ENCODE data around the gene PFKFB1.

PFKFB1 gene

GRCh38 chrX:54994099-54994498 lies at the start of gene PFKFB1:
Gene PFKFB1 (minus strand): TSS chrX:54994188. CDS start chrX:54994007, 181 bp downstream.
- Mint-ChIP-seq H3K4me1 (no peaks in the 10 kb centered on the region), H3K36me3 (no peaks in the 10 kb centered on the region), H3K27ac (no peak within 1 kb of the TSS)

GRCh38 chrX:55041514-55041913 lies 47.5 kb upstream of the PFKFB1 start:
- Mint-ChIP-seq H3K36me3 (no peaks in the 10 kb centered on the region), H3K4me3 (no peak overlapping the region), H3K27ac (no peak overlapping the region), H3K4me1 (no peaks in the 10 kb centered on the region), H3K9me3 (no peaks in the 10 kb centered on the region)
- ATAC-seq (no peak), DNase-seq (ENCODE audit: low spot score in 2 of 2) (no peak)

More at GRCh38 chrX:54994099-54994498, at the start of gene PFKFB1:
- Mint-ChIP-seq H3K4me3 (no peak within 1 kb of the TSS), H3K9me3 (no peaks in the 10 kb centered on the region)
- no peak for DNase-seq (ENCODE audit: low spot score in 2 of 2)
- ATAC-seq, result no peak

GRCh38 chrX:55039471-55039870 lies 45.5 kb upstream of the PFKFB1 start:
- ATAC-seq (no peak), DNase-seq (ENCODE audit: low spot score in 2 of 2) (no peak)
- Mint-ChIP-seq H3K9me3 (no peaks in the 10 kb centered on the region), H3K4me3 (no peak overlapping the region), H3K36me3 (no peaks in the 10 kb centered on the region), H3K4me1 (no peaks in the 10 kb centered on the region), H3K27ac (no peak overlapping the region)

GRCh38 chrX:55033429-55033828 lies 39.4 kb upstream of the PFKFB1 start:
- ATAC-seq, result no peak
- no peaks in the 10 kb centered on the region for H3K4me1 Mint-ChIP-seq
- no peak overlapping the region for H3K27ac Mint-ChIP-seq
- no peak overlapping the region for H3K4me3 Mint-ChIP-seq
- no peak for DNase-seq (ENCODE audit: low spot score in 2 of 2)
- no peaks in the 10 kb centered on the region for H3K9me3 Mint-ChIP-seq
- no peaks in the 10 kb centered on the region for H3K36me3 Mint-ChIP-seq

- no peak for DNase-seq (ENCODE audit: low spot score in 2 of 2)
- ATAC-seq, result no peak
- Mint-ChIP-seq H3K36me3 (no peaks in the 10 kb centered on the region), H3K4me3 (no peak within 1 kb of the TSS), H3K9me3 (no peaks in the 10 kb centered on the region), H3K27ac (no peak within 1 kb of the TSS), H3K4me1 (no peaks in the 10 kb centered on the region)
Observed at GRCh38 chrX:55030271-55031205, 36.5 kb upstream of the PFKFB1 start, which contains the start of gene ALAS2. Gene ALAS2 (minus strand): TSS chrX:55030977. CDS start chrX:55026000, 4,977 bp downstream.

GRCh38 chrX:55029291-55029690 lies 35.3 kb upstream of the PFKFB1 start:
- ATAC-seq (no peak), DNase-seq (ENCODE audit: low spot score in 2 of 2) (no peak)
- no peaks in the 10 kb centered on the region for H3K4me1 Mint-ChIP-seq
- no peaks in the 10 kb centered on the region for H3K36me3 Mint-ChIP-seq
- H3K9me3 Mint-ChIP-seq, result no peaks in the 10 kb centered on the region
- H3K27ac Mint-ChIP-seq, result no peak overlapping the region
- H3K4me3 Mint-ChIP-seq, result no peak overlapping the region

- DNase-seq (ENCODE audit: low spot score in 2 of 2), result no peak
- Mint-ChIP-seq H3K9me3 (no peaks in the 10 kb centered on the region), H3K4me3 (no peak overlapping the region), H3K27ac (no peak overlapping the region), H3K36me3 (no peaks in the 10 kb centered on the region), H3K4me1 (no peaks in the 10 kb centered on the region)
- no peak for ATAC-seq
Observed at GRCh38 chrX:55028611-55029010, 34.6 kb upstream of the PFKFB1 start.

GRCh38 chrX:55028040-55028439 lies 34.1 kb upstream of the PFKFB1 start:
- H3K36me3 Mint-ChIP-seq, result no peaks in the 10 kb centered on the region
- no peak for ATAC-seq
- H3K4me1 Mint-ChIP-seq, result no peaks in the 10 kb centered on the region
- no peaks in the 10 kb centered on the region for H3K9me3 Mint-ChIP-seq
- no peak overlapping the region for H3K27ac Mint-ChIP-seq
- H3K4me3 Mint-ChIP-seq, result no peak overlapping the region
- DNase-seq (ENCODE audit: low spot score in 2 of 2), result no peak

- H3K4me3 Mint-ChIP-seq, result no peak overlapping the region
- ATAC-seq (no peak), DNase-seq (ENCODE audit: low spot score in 2 of 2) (no peak)
- H3K27ac Mint-ChIP-seq, result peak overlapping the region; percentile 29
- no peaks in the 10 kb centered on the region for H3K9me3 Mint-ChIP-seq
- H3K36me3 Mint-ChIP-seq, result no peaks in the 10 kb centered on the region
- no peaks in the 10 kb centered on the region for H3K4me1 Mint-ChIP-seq
Observed at GRCh38 chrX:55026840-55027239, 32.9 kb upstream of the PFKFB1 start.

- no peak for ATAC-seq
- Mint-ChIP-seq H3K4me3 (no peak overlapping the region), H3K9me3 (no peaks in the 10 kb centered on the region), H3K27ac (no peak overlapping the region), H3K4me1 (no peaks in the 10 kb centered on the region), H3K36me3 (no peaks in the 10 kb centered on the region)
- no peak for DNase-seq (ENCODE audit: low spot score in 2 of 2)
Observed at GRCh38 chrX:55026143-55026542, 32.2 kb upstream of the PFKFB1 start.

- no peak for ATAC-seq
- Mint-ChIP-seq H3K36me3 (no peaks in the 10 kb centered on the region), H3K9me3 (no peaks in the 10 kb centered on the region), H3K4me1 (no peaks in the 10 kb centered on the region), H3K27ac (no peak overlapping the region), H3K4me3 (no peak overlapping the region)
- no peak for DNase-seq (ENCODE audit: low spot score in 2 of 2)
Observed at GRCh38 chrX:55014897-55015299, 20.9 kb upstream of the PFKFB1 start.

- Mint-ChIP-seq H3K36me3 (peaks cover 12% of the 10 kb centered on the region), H3K9me3 (no peaks in the 10 kb centered on the region), H3K27ac (no peak overlapping the region), H3K4me3 (no peak overlapping the region), H3K4me1 (peaks cover 5% of the 10 kb centered on the region)
- no peak for DNase-seq (ENCODE audit: low spot score in 2 of 2)
- no peak for ATAC-seq
Observed at GRCh38 chrX:55011294-55011693, 17.3 kb upstream of the PFKFB1 start.

GRCh38 chrX:55008571-55009358 lies 14.8 kb upstream of the PFKFB1 start:
- H3K9me3 Mint-ChIP-seq, result no peaks in the 10 kb centered on the region
- H3K27ac Mint-ChIP-seq, result no peak overlapping the region
- H3K36me3 Mint-ChIP-seq, result peaks cover 37% of the 10 kb centered on the region
- no peak for DNase-seq (ENCODE audit: low spot score in 2 of 2)
- no peak for ATAC-seq
- H3K4me3 Mint-ChIP-seq, result no peak overlapping the region
- peaks cover 14% of the 10 kb centered on the region for H3K4me1 Mint-ChIP-seq

GRCh38 chrX:55007656-55008055 lies 13.7 kb upstream of the PFKFB1 start:
- no peak overlapping the region for H3K4me3 Mint-ChIP-seq
- no peaks in the 10 kb centered on the region for H3K9me3 Mint-ChIP-seq
- DNase-seq (ENCODE audit: low spot score in 2 of 2) (no peak), ATAC-seq (no peak)
- H3K27ac Mint-ChIP-seq, result no peak overlapping the region
- peaks cover 48% of the 10 kb centered on the region for H3K36me3 Mint-ChIP-seq
- H3K4me1 Mint-ChIP-seq, result peaks cover 20% of the 10 kb centered on the region

- DNase-seq (ENCODE audit: low spot score in 2 of 2) (no peak), ATAC-seq (no peak)
- Mint-ChIP-seq H3K4me1 (peaks cover 20% of the 10 kb centered on the region), H3K9me3 (no peaks in the 10 kb centered on the region), H3K36me3 (peaks cover 55% of the 10 kb centered on the region), H3K4me3 (no peak overlapping the region), H3K27ac (no peak overlapping the region)
Observed at GRCh38 chrX:55006827-55007621, 13.0 kb upstream of the PFKFB1 start.
